HL-60 (cell line): ENCODE data around the gene PALLD.

ENCODE experiments used
- REST ChIP-seq: IDR thresholded peaks from 2 replicates; pipeline ENCODE4 v1.6.1; 2012; ENCODE audit warnings: low read depth; ENCODE audit not compliant: insufficient replicate concordance
- TF ChIP-seq, protein P1 (sequence below): IDR thresholded peaks from one replicate; pipeline ENCODE4 v1.5.1; 2011; ENCODE audit warnings: low read length, control low read depth, inconsistent platforms; ENCODE audit not compliant: insufficient read depth

GRCh38 chr4:168849997-168850396 lies 353.1 kb downstream of the PALLD start:
- TF ChIP-seq, protein P1, sequence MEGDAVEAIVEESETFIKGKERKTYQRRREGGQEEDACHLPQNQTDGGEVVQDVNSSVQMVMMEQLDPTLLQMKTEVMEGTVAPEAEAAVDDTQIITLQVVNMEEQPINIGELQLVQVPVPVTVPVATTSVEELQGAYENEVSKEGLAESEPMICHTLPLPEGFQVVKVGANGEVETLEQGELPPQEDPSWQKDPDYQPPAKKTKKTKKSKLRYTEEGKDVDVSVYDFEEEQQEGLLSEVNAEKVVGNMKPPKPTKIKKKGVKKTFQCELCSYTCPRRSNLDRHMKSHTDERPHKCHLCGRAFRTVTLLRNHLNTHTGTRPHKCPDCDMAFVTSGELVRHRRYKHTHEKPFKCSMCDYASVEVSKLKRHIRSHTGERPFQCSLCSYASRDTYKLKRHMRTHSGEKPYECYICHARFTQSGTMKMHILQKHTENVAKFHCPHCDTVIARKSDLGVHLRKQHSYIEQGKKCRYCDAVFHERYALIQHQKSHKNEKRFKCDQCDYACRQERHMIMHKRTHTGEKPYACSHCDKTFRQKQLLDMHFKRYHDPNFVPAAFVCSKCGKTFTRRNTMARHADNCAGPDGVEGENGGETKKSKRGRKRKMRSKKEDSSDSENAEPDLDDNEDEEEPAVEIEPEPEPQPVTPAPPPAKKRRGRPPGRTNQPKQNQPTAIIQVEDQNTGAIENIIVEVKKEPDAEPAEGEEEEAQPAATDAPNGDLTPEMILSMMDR, result no peak
- no peak for TF ChIP-seq REST
